ENCODE data around the gene HOXC11.

GRCh38 chr12:53987787-53988230, 14.9 kb downstream of the HOXC11 start:
- TF ChIP-seq CTCF (conservative IDR thresholded peaks at IDR 0.05; ENCODE audit: low read depth, low read length) (no peak), EZH2 (IDR thresholded peaks at IDR 0.05; ENCODE audit: borderline replicate concordance, low read depth, low read length, poor library complexity, severe bottlenecking) (no peak)
